GM12864 (cell line): ENCODE results near the gene PTPRM.

Source experiments
- DNase-seq: peaks from one replicate; pipeline ENCODE4 v3.0.0-alpha.2; 2011; ENCODE audit warnings: low read depth
- H3K4me3 ChIP-seq: 2 replicates; pipeline ENCODE4 v1.5.1; 2011; ENCODE audit warnings: mild to moderate bottlenecking, low read depth, low read length, control low read depth
- CTCF ChIP-seq: IDR thresholded peaks from 2 replicates; pipeline ENCODE4 v1.5.1; 2011; ENCODE audit warnings: low read depth, mild to moderate bottlenecking, moderate library complexity, low read length, control low read depth, inconsistent platforms; ENCODE audit errors: missing control alignments

The PTPRM gene

GRCh38 chr18:7856733-7857132 lies 289.6 kb downstream of the PTPRM start:
- no peak for TF ChIP-seq CTCF
- DNase-seq = no peak
- no peak overlapping the region for H3K4me3 ChIP-seq

- no peak for DNase-seq
- no peak for TF ChIP-seq CTCF
Observed at GRCh38 chr18:7857562-7857961, 290.4 kb downstream of the PTPRM start.

GRCh38 chr18:7859122-7859521 lies 292.0 kb downstream of the PTPRM start:
- no peak overlapping the region for H3K4me3 ChIP-seq
- no peak for TF ChIP-seq CTCF
- DNase-seq = no peak

More at GRCh38 chr18:7857562-7857961, 290.4 kb downstream of the PTPRM start:
- H3K4me3 ChIP-seq = no peak overlapping the region

- TF ChIP-seq CTCF = no peak
- DNase-seq = no peak
- no peak overlapping the region for H3K4me3 ChIP-seq
Observed at GRCh38 chr18:7870266-7870665, 303.1 kb downstream of the PTPRM start.

GRCh38 chr18:7870855-7871254 lies 303.7 kb downstream of the PTPRM start:
- DNase-seq = no peak
- TF ChIP-seq CTCF = no peak
- no peak overlapping the region for H3K4me3 ChIP-seq

GRCh38 chr18:7871560-7872456 lies 304.7 kb downstream of the PTPRM start:
- no peak for TF ChIP-seq CTCF
- no peak for DNase-seq
- H3K4me3 ChIP-seq = no peak overlapping the region

- no peak for TF ChIP-seq CTCF
- no peak overlapping the region for H3K4me3 ChIP-seq
- DNase-seq = no peak
Observed at GRCh38 chr18:7872569-7872968, 305.5 kb downstream of the PTPRM start.
